Inflammatory macrophage (primary cell): ENCODE measurements around the gene APBB2.

Source experiments
- DNase-seq, 2 donors: peaks; one replicate each; pipeline ENCODE4 v3.0.0-alpha.2; 2020 to 2022

APBB2 gene

DNA sequence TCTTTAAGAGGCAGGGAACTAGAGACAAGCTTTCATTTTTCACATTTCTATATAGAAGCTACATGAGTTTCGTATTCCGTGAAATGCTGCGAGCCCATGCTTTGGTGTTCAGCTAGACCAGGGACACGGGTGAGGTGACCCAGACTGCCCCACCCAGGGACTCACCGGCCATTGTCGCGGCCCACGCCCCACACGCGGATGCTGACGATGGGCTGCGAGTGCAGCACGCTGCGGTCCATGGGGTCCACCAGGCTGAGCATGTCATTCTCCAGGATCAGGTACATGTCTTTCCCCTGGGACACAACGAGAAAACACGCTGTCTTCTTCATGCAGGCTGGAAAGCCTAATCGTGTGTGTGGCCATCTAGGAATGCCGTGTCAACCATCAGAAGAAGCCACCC, 324.1 kb downstream of the APBB2 start:
- DNase-seq = no peak

- no peak for DNase-seq
These were observed 325.4 kb downstream of the APBB2 start for GRCh38 chr4:40888933-40889332.

- peak; percentile 98 to 99 for DNase-seq
These were observed 326.6 kb downstream of the APBB2 start for GRCh38 chr4:40887764-40888131.

- DNase-seq = peak; percentile 21 to 54
These were observed 327.2 kb downstream of the APBB2 start for GRCh38 chr4:40886931-40887763.

DNA sequence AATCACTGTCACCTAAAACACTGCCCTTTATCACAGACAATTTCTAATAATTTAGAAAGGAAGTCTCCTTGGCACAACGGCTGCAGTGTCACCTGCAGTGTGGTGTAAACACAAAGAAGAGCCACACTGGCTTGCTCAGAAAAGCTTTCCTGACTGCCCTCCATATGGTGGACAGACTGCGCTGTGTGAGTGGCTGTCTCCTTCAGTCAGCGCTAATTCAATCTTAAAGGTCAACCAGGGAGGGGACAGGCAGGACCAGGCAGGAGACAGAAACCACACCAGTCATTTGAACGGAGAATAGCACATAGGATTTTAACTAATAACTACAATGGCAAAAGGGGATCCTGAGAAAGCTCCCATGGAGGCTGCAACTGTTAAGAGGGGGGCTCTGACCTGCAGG, 332.5 kb downstream of the APBB2 start:
- DNase-seq = no peak

- no peak for DNase-seq
These were observed 333.2 kb downstream of the APBB2 start for GRCh38 chr4:40881096-40881495.

DNA sequence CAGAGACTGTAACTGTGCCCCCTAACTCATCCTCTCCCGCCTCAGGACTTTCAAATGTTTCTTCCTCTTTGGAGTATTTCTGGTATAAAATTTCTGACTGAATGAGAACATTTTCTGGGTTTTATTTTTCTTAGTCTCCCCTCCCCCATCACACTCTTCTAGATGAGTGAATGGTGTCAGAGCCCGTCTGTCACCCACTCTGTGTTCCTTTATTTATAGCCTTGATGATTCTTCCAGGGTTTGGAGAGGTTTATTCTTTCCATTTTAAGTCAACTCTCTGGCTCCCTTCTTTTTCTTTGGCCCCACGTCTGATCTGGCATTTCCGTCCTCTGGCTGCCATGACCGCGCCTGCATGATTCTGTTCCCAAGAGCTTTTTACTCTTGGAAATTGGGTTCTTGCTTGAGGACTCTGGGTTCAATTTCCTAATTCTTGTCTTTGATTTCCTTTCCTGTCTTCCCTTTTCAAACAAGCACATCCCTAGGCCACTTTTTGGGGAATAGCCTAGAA, 335.7 kb downstream of the APBB2 start:
- no peak for DNase-seq

GRCh38 chr4:40877081-40877480, 337.3 kb downstream of the APBB2 start:
- DNase-seq = no peak

DNA sequence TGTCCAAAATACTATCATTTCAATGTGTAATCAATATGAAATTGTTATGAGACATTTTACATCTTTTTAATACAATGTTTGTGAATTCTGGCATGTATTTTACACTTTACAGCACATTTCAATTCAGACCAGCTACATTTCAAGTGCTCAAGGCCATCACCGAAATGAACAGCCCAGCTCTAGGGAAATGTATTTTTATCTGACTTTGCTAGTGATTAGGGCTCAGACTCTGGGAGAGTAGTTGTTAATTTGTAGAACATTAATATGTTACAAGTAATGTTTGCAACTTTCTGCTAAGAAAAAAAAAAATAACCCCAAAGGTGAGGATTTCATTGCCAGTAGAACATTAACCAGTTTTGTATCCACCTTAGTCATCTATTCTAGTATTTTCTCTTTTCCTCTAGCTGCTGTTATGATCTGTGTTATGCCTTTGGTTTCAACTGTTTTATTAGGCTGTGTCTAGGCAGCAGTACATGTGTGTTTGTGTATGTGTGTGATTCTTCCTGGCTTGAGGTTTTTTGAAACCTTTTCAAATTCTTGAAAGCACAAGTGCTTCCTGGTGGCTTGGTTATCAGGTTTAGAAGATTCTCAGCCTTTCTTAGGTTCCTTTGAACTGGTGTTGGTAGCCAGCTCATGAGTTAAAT, 338.7 kb downstream of the APBB2 start:
- DNase-seq = no peak

GRCh38 chr4:40874901-40875300, 339.4 kb downstream of the APBB2 start:
- no peak for DNase-seq

DNA sequence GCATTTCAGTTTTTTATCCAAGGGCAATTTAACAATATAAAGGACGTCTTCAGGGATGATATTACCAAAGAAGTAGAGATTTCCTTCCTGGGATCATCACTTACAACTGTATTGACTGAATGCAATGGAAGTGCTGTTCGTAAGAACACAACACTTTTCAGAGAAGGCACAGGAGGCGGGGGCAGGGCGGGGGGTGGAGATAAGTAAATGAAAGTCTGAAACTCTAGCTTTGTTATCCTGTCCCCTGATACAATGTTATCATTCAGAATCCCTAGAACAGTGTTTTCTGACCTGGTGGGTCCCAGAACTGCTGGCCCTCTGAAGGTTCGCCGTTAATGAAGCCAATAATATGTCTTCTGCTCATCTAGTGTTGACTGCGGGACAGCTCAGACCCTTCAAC, 340.0 kb downstream of the APBB2 start:
- no peak for DNase-seq

DNA sequence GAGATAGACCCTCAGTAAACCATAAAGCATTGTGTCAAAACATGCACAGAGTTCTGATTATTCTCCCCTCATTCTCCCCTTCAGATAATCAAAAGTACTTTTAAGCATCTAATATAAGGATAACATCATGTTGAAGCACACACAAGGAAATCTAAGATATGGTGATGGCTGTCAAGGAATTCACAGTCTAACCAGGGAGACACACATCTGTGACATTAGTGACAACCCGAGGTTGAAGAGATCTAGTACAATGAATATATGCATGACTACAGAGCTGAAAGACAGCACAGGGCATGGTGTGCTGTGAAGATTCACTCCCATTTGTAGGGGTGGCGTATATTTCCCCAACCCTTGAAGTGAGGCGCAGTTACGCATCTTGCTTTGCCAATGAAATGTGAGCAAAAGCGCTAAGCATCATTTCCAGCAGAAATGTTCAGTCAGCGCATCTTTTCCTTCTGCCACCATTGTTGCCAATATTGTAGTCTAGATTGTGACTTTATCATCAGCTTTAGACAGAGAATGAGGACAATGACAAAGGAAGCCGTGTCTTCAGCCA, 342.6 kb downstream of the APBB2 start:
- no peak for DNase-seq

DNA sequence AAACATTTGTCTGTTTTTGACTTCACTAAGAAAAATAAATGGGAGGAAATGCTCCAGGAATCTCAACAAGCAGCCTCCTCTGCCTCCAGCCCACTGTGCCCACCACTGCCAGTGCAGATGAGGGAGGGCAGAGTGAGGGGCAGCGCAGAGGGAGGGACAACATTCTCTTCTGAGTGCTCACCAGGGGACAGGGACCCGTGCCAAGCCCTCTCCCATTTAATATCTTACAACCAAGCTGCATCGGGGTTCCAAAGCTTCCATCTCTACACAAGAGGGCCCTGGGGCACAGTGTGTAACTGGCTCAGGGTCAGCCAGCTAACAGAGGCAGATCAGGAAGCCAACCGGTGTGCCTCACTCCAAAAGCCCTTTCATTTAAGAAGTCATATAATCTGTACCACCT, 344.2 kb downstream of the APBB2 start:
- DNase-seq = no peak

DNA sequence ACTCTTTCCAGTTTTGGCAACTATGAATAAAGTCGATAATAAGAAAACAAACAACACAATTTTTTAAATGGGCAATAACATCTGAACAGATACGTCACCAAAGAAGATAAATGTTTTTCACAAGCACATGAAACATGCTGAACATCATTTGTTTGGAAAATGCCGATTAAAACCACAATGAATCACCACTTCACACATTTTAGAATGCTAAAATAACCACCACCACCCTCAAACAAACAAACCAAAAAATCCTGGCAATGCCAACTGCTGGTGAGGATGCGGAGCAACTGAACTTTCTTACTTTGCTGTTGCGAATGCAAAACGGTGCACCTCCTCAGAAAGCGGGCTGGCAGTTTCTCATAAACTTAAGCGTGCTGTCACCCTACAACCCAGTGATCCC, 348.6 kb downstream of the APBB2 start:
- no peak for DNase-seq

- no peak for DNase-seq
These were observed 349.8 kb downstream of the APBB2 start for GRCh38 chr4:40864531-40864930.

DNA sequence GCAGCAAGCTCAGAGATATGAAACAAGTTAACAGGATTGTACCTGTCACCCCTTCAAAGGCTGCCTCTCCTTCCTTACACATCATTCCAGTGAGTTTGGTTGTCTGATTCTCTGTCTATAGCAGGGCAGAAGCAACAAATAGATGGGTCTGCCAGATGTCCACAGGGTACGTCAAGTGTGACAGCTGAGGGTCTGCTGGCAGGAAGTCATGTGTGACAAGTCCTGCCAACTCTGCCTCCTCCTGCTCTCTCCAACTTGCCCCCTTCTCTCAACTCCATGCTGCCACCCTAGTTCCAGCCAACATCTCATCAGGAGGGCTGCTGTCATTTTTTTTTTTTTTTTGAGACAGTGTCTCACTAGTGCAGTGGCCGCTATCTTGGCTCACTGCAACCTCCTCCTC, 355.4 kb downstream of the APBB2 start:
- no peak for DNase-seq

DNA sequence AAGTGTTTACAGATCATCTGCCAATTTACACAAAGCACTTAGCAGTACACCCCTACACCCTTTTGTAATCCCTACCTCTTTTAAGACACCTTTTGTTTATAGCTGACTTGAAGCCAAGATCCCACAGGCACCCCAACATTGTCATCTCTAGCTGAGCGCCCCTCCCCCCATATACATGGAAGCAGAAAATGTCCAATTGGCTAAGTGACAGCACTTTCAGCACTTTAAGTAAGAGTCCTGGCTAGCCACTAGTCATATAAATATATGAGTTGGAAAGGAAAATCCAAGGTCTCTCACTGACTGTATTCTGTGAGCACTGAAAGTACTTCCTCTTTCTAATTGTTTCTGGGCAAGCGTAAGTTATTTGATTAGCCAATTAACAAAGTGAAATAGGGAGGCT, 356.4 kb downstream of the APBB2 start:
- DNase-seq = peak; percentile 27 to 46

- DNase-seq = peak; percentile 53 to 64
These were observed 357.4 kb downstream of the APBB2 start for GRCh38 chr4:40856840-40857362.

DNA sequence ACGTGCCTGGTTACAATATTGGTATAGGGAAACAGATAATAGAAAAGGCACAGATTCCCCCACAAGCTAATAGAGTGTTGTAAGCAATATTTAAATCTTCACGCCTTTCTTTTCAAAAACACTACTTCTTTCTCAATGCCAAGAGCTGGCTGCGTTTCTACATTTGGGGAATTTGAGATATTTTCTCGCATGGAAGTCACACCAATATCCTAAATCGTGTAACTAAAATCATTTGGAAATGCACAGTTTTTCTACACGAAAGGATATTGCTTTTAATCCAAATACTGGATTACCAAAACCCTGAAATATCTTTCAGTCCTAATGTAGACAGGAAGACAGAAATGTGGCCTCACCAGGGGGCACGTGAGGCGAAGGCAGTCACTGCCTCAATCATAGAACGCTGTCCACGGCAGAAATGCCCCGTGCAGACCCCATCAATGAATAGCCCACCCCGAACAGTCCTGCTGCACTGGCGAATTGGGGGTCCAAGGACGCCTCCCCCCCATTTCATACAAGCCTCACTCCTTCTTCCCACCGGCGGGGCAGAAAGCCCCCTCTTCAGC, 358.0 kb downstream of the APBB2 start:
- no peak for DNase-seq

- DNase-seq = no peak
These were observed 363.8 kb downstream of the APBB2 start for GRCh38 chr4:40850496-40850895.

DNA sequence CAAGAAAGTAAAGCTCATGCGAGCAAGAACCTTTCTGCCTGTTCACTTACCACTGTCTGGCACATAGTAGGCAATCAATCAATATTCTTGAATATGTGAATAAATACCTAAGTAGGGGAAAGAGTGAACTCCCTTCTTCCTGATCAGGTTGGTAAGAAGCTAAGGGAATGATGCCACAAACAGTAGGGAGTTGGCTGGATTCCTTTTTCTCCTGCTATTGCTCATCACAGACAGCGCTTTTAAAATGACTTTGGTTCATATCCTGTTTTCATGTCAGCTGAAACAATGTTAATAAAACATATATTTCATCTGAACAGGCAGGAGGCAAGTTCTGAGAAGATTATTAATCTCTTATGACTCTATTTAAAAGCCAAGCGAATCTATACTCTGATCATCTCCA, 365.4 kb downstream of the APBB2 start:
- DNase-seq = no peak

DNA sequence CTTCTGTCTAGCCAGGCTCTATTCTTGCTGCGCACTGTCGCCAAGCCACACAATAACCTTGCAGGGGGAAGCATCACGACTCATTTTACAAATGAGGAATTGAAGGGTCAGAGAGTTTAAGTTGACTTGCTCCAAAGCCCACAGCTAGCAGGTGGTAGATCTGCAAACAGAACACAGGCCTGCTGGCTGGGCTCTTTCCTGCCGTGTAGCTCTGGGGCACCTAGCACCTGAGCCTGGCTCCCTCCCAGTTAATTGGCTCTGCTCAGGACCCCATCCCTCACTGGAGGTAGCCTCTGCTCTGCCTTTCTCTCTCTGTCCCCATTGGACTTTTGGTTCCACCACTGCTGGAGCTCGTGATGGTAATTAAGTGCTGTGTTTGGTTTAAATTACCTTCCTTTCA, 366.1 kb downstream of the APBB2 start:
- peak in 1 of 2 donors; percentile 9 for DNase-seq

DNA sequence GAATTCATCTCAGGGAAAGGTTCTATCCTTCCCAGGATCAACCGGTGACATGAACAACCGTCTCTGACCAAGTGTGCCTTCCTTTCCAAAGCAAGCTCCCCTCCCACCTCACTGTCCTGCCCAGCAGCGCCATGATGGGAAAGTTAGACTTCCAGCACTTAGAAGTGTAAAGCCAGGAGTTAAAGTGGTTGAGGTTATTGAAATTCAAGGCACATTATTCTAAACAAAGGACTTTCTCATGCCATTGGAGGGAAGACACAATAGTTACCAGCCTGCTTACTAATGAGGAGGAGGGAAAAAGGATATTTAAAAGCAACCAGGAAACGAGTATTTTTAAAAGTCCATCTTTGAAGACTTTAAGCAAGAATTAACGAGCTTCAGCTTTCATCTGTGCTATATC, 367.8 kb downstream of the APBB2 start:
- DNase-seq = no peak
